Measurements from ENCODE around the gene CYP2A7.
"Not testable (repeated sequence)": the region's sequence is repeated elsewhere in the genome, so short reads cannot be mapped to it uniquely, and the experiment has no call there.

CYP2A7 gene

DNA sequence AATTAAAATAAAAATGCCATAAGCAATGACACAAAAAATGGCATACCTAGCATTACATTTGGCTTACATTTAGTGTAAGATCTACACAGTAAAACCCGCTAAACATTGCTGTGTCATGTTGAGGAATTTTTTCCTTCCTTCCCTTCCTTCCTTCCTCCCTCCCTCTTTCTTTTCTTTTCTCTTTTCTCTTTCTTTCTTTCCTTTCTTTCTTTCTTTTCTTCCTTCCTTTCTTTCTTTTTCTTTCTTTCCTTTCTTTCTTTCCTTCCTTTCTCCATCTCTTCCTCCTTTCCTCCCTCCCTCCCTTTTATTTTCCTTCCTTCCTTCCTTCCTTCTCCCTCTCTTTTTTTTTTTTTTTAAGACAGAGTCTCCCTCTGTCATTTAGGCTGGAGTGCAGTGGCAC lies 43.6 kb downstream of the CYP2A7 start:
- not testable (repeated sequence) for DNase-seq

DNA sequence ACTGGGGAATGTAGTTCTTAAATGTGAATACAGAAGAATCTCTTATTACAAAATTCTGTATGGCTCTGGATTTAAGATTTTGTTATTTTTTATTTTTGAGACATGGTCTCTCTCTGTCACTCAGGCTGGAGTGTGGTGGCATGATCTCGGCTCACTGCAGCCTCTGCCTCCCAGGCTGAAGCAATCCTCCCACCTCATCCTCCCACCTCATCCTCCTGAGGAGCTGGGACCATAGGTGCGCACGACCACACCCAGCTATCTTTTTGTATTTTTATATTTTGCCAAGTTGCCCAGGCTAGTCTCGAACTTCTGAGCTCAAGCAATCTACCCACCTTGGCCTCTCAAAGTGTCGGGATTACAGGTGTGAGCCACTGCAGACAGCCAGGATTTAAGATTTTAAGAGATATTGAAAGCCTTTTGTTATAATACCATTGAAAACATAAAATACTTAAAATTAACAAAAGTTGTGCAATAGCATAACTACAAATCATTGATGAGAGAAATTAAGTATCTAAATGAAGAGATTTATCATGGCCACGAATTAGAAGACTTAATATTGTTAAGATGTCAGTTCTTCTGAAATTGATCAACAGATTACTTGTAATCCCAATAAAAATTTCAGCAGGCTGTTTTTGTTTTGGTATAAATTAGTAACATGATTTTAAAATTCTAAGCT lies 45.1 kb downstream of the CYP2A7 start:
- no peak for DNase-seq

DNA sequence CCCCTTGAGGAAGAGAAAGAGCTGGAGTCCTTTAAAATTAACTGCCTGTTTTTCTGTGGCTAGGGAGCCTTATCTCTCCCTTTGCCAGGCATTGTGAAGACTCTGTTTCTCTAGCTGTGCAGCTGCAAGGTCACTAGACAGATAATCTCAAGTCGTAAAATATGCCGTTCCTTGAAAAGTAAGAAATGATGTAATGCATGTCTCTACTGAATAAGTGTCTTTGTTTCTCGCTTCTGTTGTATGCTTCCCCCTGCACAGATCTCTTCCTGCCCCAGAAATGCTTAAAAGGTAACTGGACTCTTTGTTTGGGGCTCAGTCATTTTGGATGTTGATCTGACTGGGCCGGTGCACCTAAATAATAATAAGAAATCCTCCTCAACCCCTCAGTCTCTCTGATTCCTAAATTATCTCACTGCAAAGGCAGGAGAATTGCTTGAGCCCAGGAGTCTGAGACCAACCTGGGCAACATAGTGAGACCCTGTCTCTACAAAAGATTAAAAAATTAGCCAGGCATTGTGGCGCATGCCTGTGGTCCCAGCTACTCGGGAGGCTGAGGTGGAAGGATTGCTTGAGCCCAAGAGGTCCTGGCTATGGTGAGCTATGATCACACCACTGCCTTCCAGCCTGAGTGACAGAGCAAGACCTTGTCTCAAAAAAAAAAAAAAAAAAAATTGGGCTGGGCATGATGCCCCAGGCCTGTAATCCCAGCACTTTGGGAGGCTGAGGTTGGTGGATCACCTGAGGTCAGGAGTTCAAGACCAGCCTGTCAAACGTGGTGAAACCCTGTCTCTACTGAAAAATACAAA lies 48.1 kb downstream of the CYP2A7 start:
- not testable (repeated sequence) for DNase-seq

DNA sequence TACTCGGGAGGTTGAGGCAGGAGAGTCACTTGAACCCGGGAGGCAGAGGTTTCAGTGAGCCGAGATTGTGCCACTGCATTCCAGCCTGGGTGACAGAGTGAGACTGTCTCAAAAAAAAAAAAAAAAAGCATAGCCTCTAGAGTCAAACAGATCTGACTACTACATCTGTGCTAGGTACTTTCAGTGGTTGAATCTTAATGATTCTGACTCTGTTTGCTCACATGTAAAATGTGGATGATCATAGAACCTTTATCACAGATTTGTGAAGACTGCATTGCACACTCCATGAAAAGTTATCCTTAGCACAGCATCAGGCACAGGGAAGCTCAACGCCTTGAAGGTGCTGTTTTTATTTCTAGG lies 49.6 kb downstream of the CYP2A7 start:
- DNase-seq, result not testable (repeated sequence)

DNA sequence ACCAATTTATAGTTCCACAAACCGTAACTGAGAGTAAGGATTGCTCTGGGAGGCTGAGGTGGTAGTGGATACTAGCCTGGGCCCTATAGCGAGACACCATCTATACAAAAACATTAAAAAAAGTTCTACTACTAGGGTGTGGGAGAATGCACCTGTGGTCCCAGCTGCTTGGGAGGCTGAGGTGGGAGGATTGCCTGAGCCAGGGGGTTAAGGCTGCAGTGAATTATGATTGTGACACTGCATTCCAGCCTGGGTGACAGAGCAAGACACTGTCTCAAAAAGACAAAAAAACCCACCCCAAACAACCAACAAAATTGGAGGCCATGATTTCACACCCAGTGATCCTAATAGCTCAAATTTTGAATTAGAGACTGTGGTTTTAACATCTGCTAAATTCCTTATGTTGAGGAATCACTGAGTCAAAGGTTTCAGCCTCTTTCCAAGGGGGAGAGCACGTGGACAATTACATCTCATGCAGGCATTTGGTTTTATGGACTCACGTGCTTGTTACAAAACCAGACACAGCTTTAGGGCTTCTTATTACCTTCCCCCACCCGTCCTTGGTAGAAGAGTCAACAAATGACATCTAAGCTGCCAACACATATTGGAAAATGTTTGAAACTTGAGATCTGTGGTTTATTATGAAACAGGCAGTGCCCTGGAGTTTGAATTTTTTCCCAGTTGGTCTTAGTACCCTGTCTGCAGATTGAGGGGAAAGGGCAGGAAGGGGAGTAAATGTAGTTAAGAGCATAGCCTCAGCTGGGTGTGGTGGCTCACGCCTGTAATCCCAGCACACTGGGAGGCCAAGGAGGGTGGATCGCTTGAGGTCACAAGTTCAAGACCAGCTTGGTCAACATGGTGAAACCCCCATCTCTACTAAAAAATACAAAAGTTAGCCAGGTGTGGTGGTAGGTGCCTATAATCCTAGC lies 50.3 kb downstream of the CYP2A7 start:
- DNase-seq, result no peak

DNA sequence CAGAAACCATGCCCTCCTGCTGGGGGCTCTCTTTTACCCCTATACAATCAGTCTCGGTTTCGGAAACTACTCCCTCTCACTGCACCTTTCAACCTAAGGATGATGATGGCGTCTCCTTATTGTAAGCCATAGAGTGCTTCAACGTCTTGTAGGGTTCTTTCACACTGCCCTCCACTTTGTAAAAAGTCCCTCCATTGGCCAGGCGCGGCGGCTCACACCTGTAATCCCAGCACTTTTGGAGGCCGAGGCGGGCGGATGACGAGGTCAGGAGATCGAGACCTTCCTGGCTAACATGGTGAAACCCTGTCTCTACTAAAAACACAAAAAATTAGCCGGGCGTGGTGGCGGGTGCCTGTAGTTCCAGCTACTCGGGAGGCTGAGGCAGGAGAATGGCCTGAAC lies 51.3 kb downstream of the CYP2A7 start:
- not testable (repeated sequence) for DNase-seq

DNA sequence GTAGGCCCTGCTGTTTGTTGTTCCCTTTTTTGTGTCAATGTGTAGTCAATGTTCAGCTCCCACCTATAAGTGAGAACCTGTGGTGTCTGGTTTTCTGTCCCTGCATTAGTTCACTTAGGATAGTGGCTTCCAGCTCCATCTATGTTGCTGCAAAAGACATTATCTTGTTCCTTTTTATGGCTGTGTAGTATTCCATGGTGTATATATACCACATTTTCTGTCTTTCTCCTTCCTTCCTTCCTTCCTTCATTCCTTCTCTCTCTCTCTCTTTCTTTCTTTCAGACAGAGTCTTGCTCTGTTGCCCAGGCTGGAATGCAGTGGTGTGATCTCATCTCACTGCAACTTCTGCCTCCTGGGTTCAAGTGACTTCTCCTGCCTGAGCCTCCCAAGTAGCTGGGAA lies 52.8 kb downstream of the CYP2A7 start:
- no peak for DNase-seq

DNA sequence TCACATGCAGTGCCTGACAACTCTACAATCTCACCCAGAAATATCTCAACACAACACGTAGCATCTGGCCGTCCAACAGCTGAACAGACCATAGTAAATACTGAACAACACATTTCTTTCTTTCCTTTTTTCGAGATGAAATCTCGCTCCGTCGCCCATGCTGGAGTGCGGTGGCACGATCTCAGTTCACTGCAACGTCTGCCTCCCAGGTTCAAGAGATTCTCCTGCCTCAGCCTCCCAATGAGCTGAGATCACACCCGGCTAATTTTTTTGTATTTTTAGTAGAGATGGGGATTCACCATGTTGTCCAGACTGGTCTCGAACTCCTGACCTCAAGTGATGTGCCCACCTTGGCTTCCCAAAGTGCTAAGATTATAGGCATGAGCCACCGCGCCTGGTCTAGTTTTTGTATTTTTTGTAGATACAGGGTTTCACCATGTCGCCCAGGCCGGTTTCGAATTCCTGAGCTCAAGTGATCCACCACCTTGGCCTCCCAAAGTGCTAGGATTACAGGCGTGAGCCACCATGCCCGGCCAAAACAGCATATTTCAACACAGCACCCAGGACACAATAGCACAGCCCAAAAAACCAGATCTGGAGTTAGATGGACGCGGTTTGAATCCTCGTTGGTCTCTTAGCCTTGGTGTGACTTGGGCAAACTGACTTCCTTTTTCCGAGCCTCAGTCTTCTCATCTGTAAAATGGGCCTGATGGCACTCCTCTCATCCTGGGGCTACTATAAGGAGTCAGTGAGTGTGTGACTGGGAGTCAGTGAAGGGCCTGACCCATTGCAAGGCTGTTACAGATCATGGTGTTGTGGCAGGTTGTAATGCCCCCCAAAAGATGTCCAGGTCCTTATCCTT lies 54.4 kb downstream of the CYP2A7 start:
- DNase-seq, result no peak

DNA sequence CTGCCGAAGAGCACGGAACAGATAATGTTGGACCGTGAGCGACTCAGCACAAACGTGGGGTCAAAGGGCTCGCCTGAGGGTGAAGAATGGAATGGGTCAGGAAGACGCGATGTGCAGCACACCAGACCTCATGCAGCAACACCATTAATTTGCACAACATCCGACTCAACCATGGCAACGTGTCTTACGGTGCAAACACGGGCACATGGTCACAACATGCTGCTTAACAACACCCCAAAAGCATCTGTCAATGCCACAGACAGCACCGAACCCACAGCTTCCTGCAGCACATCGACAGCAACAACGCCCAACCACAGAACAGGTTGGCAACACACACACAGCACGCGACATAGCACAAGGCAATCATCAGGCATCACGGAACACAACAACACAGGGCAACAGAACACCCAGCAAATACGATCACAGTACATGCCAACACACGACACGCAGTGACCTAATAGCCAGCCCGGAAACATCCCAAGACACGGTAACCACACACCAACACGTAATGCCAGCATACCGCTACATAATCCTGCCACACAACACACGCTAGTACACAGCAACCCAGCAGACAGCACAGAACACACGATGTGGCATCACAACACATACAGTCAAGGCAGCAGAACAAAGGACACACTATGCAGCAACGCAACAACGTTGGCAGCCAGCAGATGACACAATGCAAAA lies 55.2 kb downstream of the CYP2A7 start:
- DNase-seq, result not testable (repeated sequence)

DNA sequence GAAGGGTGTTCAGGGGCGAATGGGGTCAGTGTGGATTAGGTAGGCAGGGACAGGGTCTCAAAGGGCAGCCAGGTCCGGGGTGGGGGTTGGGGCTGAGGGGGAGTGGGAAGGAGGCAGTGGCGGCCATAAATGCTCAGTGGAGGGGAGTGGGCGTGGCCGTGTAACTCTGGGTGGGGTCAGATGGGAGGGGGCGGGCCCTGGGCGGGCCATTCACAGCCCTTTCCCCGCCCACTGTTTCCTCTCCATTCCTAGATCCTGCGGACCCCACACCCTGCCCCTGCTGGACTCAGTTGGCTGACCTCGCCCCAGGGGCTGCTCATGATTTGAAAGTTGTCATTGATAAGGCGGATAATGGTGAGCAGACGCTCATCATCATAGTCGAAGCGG lies 55.7 kb downstream of the CYP2A7 start:
- DNase-seq, result not testable (repeated sequence)

DNA sequence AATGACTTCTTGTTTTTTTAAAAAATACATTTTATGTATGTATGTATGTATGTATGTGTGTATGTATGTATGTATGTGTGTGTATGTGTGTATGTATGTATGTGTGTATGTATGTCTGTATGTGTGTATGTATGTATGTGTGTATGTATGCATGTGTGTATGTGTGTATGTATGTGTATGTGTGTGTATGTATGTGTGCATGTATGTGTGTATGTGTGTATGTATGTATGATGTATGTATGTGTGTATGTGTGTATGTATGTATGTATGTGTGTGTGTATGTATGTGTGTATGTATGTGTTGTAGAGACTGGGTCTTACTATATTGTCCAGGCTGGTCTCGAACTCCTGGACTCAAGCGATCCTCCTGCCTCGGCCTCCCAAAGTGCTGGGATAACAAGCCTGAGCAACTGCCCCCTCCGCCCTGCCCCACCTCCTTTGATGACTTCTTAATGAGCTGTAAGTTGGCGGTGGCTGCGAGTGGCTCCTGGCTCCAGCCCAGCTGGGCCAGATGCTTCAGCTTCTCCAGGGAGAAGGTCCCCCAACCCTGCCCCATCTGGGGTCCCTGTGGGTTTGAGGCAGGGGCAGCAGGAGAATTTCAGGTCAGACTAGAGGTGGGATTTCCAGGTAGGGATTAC lies 56.5 kb downstream of the CYP2A7 start:
- not testable (repeated sequence) for DNase-seq
